Right lobe of liver (tissue), 4 donors: ENCODE data around the gene KRT71.

ENCODE experiments used
- POLR2A ChIP-seq: fragments of 450-650 bp; IDR thresholded peaks from one replicate; pipeline ENCODE4 v1.6.1; 2017; ENCODE audit warnings: antibody characterized with exemption, mild to moderate bottlenecking
- TF ChIP-seq, protein P1 (sequence below), 4 donors: fragments of 200-600 bp in 3 of 4; fragments of 450-650 bp in 1 of 4; IDR thresholded peaks; one replicate each; pipeline versions ENCODE4 v1.5.1 to v1.8.0; 2016 to 2022; ENCODE audit warnings: antibody characterized with exemption in 4 of 4, mild to moderate bottlenecking in 2 of 4
- donor health status: DM: no; HTN: no; CAD: no.
- donor health status: DM: no; HTN: no; CAD: no.
- donor health status: DM: no; HTN: yes; CAD: no.

DNA sequence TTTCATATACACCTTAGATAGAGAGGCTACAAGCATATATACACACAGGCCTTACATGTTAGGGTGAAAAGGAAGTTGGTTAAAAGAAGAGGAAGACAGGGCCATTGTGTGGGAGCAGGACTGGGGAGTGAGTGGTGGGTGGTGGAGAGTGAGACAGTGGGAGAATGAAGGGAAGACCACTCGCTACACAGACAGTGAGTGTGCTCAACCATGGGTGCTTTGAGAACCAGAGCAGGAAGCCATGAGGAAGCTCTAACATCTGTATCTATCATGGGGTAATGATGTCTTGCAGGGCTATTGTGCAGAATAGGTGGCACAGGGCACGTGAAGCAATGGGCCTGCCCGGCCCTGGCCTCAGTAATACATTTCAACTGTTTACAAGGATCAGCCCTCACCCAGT is 32.1 kb upstream of the KRT71 start:
- TF ChIP-seq, protein P1, sequence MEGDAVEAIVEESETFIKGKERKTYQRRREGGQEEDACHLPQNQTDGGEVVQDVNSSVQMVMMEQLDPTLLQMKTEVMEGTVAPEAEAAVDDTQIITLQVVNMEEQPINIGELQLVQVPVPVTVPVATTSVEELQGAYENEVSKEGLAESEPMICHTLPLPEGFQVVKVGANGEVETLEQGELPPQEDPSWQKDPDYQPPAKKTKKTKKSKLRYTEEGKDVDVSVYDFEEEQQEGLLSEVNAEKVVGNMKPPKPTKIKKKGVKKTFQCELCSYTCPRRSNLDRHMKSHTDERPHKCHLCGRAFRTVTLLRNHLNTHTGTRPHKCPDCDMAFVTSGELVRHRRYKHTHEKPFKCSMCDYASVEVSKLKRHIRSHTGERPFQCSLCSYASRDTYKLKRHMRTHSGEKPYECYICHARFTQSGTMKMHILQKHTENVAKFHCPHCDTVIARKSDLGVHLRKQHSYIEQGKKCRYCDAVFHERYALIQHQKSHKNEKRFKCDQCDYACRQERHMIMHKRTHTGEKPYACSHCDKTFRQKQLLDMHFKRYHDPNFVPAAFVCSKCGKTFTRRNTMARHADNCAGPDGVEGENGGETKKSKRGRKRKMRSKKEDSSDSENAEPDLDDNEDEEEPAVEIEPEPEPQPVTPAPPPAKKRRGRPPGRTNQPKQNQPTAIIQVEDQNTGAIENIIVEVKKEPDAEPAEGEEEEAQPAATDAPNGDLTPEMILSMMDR (IDR thresholded peaks at IDR 0.05), result no peak
- TF ChIP-seq POLR2A, result no peak
